Adrenal gland (tissue), 12 donors: Measurements from ENCODE around the gene PJVK. TPM values are rescaled to one million over a fixed set of nuclear protein-coding genes. Genes with fewer than 3 reads are reported as not detected.

Experiments
- DNase-seq, 7 donors: peaks; one replicate each; pipeline ENCODE4 v3.0.0-alpha.2; 2019 to 2020
- H3K27ac ChIP-seq, 5 donors: fragments of 200-600 bp; sonication (generic) in 4 of 5; 1 replicate in 3 of 5; 2 replicates in 2 of 5; pipeline versions ENCODE4 v1.5.1 to v1.8.0; 2016 to 2020; ENCODE audit warnings: mild to moderate bottlenecking in 1 of 5
- H3K27me3 ChIP-seq: fragments of 200-600 bp; 2 replicates; pipeline ENCODE4 v1.8.0; 2021
- H3K36me3 ChIP-seq, 2 donors: fragments of 200-600 bp; replicated peaks in 1 of 2; 1 replicate in 1 of 2; 2 replicates in 1 of 2; pipeline versions ENCODE4 v1.5.1 to v1.8.0; 2018 to 2022
- H3K4me1 ChIP-seq, 2 donors: fragments of 200-600 bp; replicated peaks in 1 of 2; 1 replicate in 1 of 2; 2 replicates in 1 of 2; pipeline versions ENCODE4 v1.5.1 to v1.8.0; 2018 to 2021
- H3K4me3 ChIP-seq, 4 donors: fragments of 200-600 bp; sonication (generic) in 3 of 4; one replicate each; pipeline ENCODE4 v1.5.1; 2016 to 2018
- H3K9me3 ChIP-seq, 3 donors: fragments of 200-600 bp; sonication (generic) in 1 of 3; replicated peaks in 1 of 3; 1 replicate in 2 of 3; 2 replicates in 1 of 3; pipeline versions ENCODE4 v1.5.1 to v1.8.0; 2016 to 2021
- CTCF ChIP-seq, 6 experiments: fragments of 450-650 bp in 4 of 6; fragments of 200-600 bp in 2 of 6; sonication (generic) in 1 of 6; IDR thresholded peaks; 1 replicate in 5 of 6; 2 replicates in 1 of 6; pipeline versions ENCODE4 v1.5.1 to v1.8.0; 2016 to 2021; ENCODE audit warnings: antibody characterized with exemption in 6 of 6, mild to moderate bottlenecking in 2 of 6, moderate library complexity in 1 of 6
- POLR2A ChIP-seq, 2 donors: fragments of 450-650 bp; IDR thresholded peaks; one replicate each; pipeline ENCODE4 v1.6.1; 2017; ENCODE audit warnings: antibody characterized with exemption in 2 of 2, mild to moderate bottlenecking in 2 of 2, moderate library complexity in 1 of 2
- WGBS, 4 donors: extraction: QIAGEN DNeasy Blood & Tissue Kit in 2 of 4; methylation state at CpG; one replicate each; pipeline versions ENCODE4 v1.1.5 to v1.1.7; 2013 to 2017; 5-methylcytosine and 5-hydroxymethylcytosine counted together
- intact Hi-C, 2 donors: fragments of 100-400 bp; cut with DNase I; formaldehyde crosslinking; loops; one replicate each; pipeline versions ENCODE4 v1.14.1 to v1.15.0; 2022 to 2023
- polyA plus RNA-seq, 3 donors: library from polyadenylated mRNA; stranded (reverse); fragments of 200-250 nt in 2 of 3; fragments of 350-450 nt in 1 of 3; fragmentation: Illumina TruSeq in 1 of 3; extraction: RNeasy Lipid Tissue Mini Kit (QIAGEN cat#74804) in 1 of 3; gene quantifications; one replicate each; pipeline ENCODE4 v1.2.3, GENCODE V29; 2013 to 2014
- total RNA-seq, 9 donors: library from RNA; depleted of rRNA in 4 of 9; stranded (reverse); fragments of >200 nt in 4 of 9; fragments of 120-200 nt in 1 of 9; fragmentation: NEBNext Ultra II Directional in 1 of 9; extraction: Animal tissue kit (Norgen Biotek cat#: 25700) in 1 of 9; gene quantifications; one replicate each; pipeline versions ENCODE4 v1.1.0 to v1.2.4, GENCODE V29; 2013 to 2023
- donor health status: healthy with polysubstance abuse.
- donor health status: Bipolar disorder and iron deficiency.
- donor health status: DM: yes; HTN: yes; CAD: no.
- donor health status: DM: no; HTN: no; CAD: no.
- donor health status: DM: no; HTN: no; CAD: no.
- donor health status: DM: yes; HTN: yes; CAD: no.

The PJVK gene
- total and polyA plus RNA-seq, 12 donors: 0.70 to 19.6 (median 3.6) TPM; not detected in 1

- intact Hi-C loops: no loop called here
- Histone ChIP-seq H3K27me3 (no peaks in the 10 kb centered on the region), H3K36me3 (peaks cover 0 to 36% of the 10 kb centered on the region in 2 donors), H3K4me3 (no peak overlapping the region), H3K27ac (no peak overlapping the region), H3K4me1 (no peaks in the 10 kb centered on the region), H3K9me3 (peaks cover 0 to 7% (median 0%) of the 10 kb centered on the region in 3 donors)
- no peak for DNase-seq
- TF ChIP-seq CTCF (IDR thresholded peaks at IDR 0.05): no peak
- TF ChIP-seq POLR2A (IDR thresholded peaks at IDR 0.05): no peak
These were observed 21.8 kb upstream of the PJVK start for GRCh38 chr2:178429336-178429735.

GRCh38 chr2:178436662-178437061, 14.5 kb upstream of the PJVK start:
- Histone ChIP-seq H3K27ac (no peak overlapping the region), H3K27me3 (no peaks in the 10 kb centered on the region), H3K36me3 (peaks cover 0 to 70% of the 10 kb centered on the region in 2 donors), H3K4me3 (no peak overlapping the region), H3K9me3 (no peaks in the 10 kb centered on the region), H3K4me1 (no peaks in the 10 kb centered on the region)
- no peak for DNase-seq
- TF ChIP-seq POLR2A (IDR thresholded peaks at IDR 0.05) (no peak), CTCF (IDR thresholded peaks at IDR 0.05) (no peak)
- WGBS, 4 donors: 95 to 98% (median 97%) methylated on average over 2 of the region's 2 CpGs
- intact Hi-C loops: no loop called here

- Histone ChIP-seq H3K4me3 (no peak overlapping the region), H3K27ac (no peak overlapping the region), H3K4me1 (no peaks in the 10 kb centered on the region), H3K9me3 (no peaks in the 10 kb centered on the region), H3K36me3 (peaks cover 0 to 72% of the 10 kb centered on the region in 2 donors), H3K27me3 (no peaks in the 10 kb centered on the region)
- intact Hi-C loops: no loop called here
- 91 to 98% (median 94%) methylated on average over 2 of the region's 2 CpGs for WGBS, 4 donors
- TF ChIP-seq CTCF (IDR thresholded peaks at IDR 0.05) (no peak), POLR2A (IDR thresholded peaks at IDR 0.05) (no peak)
- no peak for DNase-seq
These were observed 9.8 kb upstream of the PJVK start for GRCh38 chr2:178441426-178441825.

GRCh38 chr2:178448968-178449661, 2.1 kb upstream of the PJVK start:
- H3K36me3 ChIP-seq: peaks cover 0 to 29% of the 10 kb centered on the region in 2 donors
- no peak for DNase-seq
- no peaks in the 10 kb centered on the region for H3K27me3 ChIP-seq
- intact Hi-C loops: no loop called here
- no peak overlapping the region for H3K4me3 ChIP-seq
- H3K4me1 ChIP-seq: peaks cover 0 to 27% of the 10 kb centered on the region in 2 donors
- H3K9me3 ChIP-seq: no peaks in the 10 kb centered on the region
- WGBS, 4 donors: 66 to 93% (median 87%) methylated on average over 4 of the region's 4 CpGs
- H3K27ac ChIP-seq: no peak overlapping the region
- TF ChIP-seq POLR2A (IDR thresholded peaks at IDR 0.05): no peak
- no peak for TF ChIP-seq CTCF (IDR thresholded peaks at IDR 0.05)
